Activated CD4-positive, alpha-beta T cell treated with anti-CD3 and anti-CD28 coated beads, Interleukin-2, amount 50 U/mL, for 24 hours (primary cell): ENCODE results near the gene SF3A1.

Experiments
- DNase-seq, 2 donors: peaks; one replicate each; pipeline ENCODE4 v3.0.0-alpha.2; 2020; ENCODE audit warnings: low read depth in 1 of 2, low spot score in 1 of 2

Gene SF3A1

GRCh38 chr22:30289141-30289979, 67.3 kb downstream of the SF3A1 start, which contains the start of gene CASTOR1:
TSS of gene CASTOR1 (minus strand) at chr22:30289505. CDS start at chr22:30289497, 8 bp downstream.
- DNase-seq: peak; percentile 80 to 88

GRCh38 chr22:30288419-30289140, 68.1 kb downstream of the SF3A1 start:
- no peak for DNase-seq

- DNase-seq: peak; percentile 77 to 87
These were observed 68.9 kb downstream of the SF3A1 start for GRCh38 chr22:30287648-30288418.

- DNase-seq: peak; percentile 83 to 88
These were observed 69.7 kb downstream of the SF3A1 start for GRCh38 chr22:30286813-30287647.

GRCh38 chr22:30286331-30286730, 70.4 kb downstream of the SF3A1 start:
- DNase-seq: no peak

- DNase-seq: no peak
These were observed 70.9 kb downstream of the SF3A1 start for GRCh38 chr22:30285846-30286200.

GRCh38 chr22:30285176-30285845, 71.4 kb downstream of the SF3A1 start:
- DNase-seq: no peak

- DNase-seq: no peak
These were observed 72.0 kb downstream of the SF3A1 start for GRCh38 chr22:30284666-30285065.

- no peak for DNase-seq
These were observed 72.5 kb downstream of the SF3A1 start for GRCh38 chr22:30284172-30284571.

- no peak for DNase-seq
These were observed 73.4 kb downstream of the SF3A1 start for GRCh38 chr22:30283342-30283741.

- no peak for DNase-seq
These were observed 74.1 kb downstream of the SF3A1 start for GRCh38 chr22:30282616-30283046.
